Right lobe of liver (tissue), 6 donors: ENCODE data around the gene CDH8. TPM values are rescaled to one million over a fixed set of nuclear protein-coding genes. Genes with fewer than 3 reads are reported as not detected.

Source experiments
- ATAC-seq, 4 donors: fragments of 200-7000 bp; cut with Tn5 transposase; one replicate each; pipeline ENCODE4 v1.9.1; 2020; ENCODE audit warnings: mild to moderate bottlenecking in 4 of 4, moderate library complexity in 4 of 4
- DNase-seq, 3 donors: peaks; one replicate each; pipeline ENCODE4 v3.0.0-alpha.2; 2020
- H3K27ac ChIP-seq, 3 donors: fragments of 200-600 bp; one replicate each; pipeline ENCODE4 v1.8.0; 2022
- H3K27me3 ChIP-seq, 2 donors: fragments of 200-600 bp; one replicate each; pipeline ENCODE4 v1.8.0; 2022
- H3K36me3 ChIP-seq, 4 donors: fragments of 200-600 bp; sonication (generic) in 1 of 4; one replicate each; pipeline versions ENCODE4 v1.5.1 to v1.8.0; 2017 to 2022; ENCODE audit warnings: control low read depth in 1 of 4
- H3K4me1 ChIP-seq, 4 donors: fragments of 200-600 bp; sonication (generic) in 1 of 4; one replicate each; pipeline versions ENCODE4 v1.5.1 to v1.8.0; 2017 to 2022; ENCODE audit warnings: control low read depth in 1 of 4
- H3K4me3 ChIP-seq, 3 donors: fragments of 200-600 bp; one replicate each; pipeline ENCODE4 v1.8.0; 2022
- H3K9me3 ChIP-seq, 4 donors: fragments of 200-600 bp; sonication (generic) in 1 of 4; one replicate each; pipeline versions ENCODE4 v1.5.1 to v1.8.0; 2017 to 2022; ENCODE audit warnings: control low read depth in 1 of 4
- CTCF ChIP-seq, 4 donors: fragments of 200-600 bp in 3 of 4; fragments of 450-650 bp in 1 of 4; IDR thresholded peaks; one replicate each; pipeline versions ENCODE4 v1.5.1 to v1.8.0; 2016 to 2022; ENCODE audit warnings: antibody characterized with exemption in 4 of 4, mild to moderate bottlenecking in 2 of 4
- POLR2A ChIP-seq: fragments of 450-650 bp; IDR thresholded peaks from one replicate; pipeline ENCODE4 v1.6.1; 2017; ENCODE audit warnings: antibody characterized with exemption, mild to moderate bottlenecking
- WGBS: methylation state at CpG from one replicate; pipeline ENCODE4 v1.1.6; 2018; ENCODE audit warnings: low coverage, low lambda C conversion rate; ENCODE audit not compliant: insufficient coverage; ENCODE audit errors: missing lambda C conversion rate; 5-methylcytosine and 5-hydroxymethylcytosine counted together
- intact Hi-C, 2 donors: fragments of 100-400 bp; cut with DNase I; formaldehyde crosslinking; loops; one replicate each; pipeline versions ENCODE4 v1.11.2 to v1.14.1; 2022
- total RNA-seq, 6 experiments: library from RNA; depleted of rRNA in 2 of 6; stranded (reverse); fragments of >200 nt in 2 of 6; fragmentation: NEBNext Ultra II Directional in 3 of 6; extraction: Animal tissue kit (Norgen Biotek cat#: 25700) in 3 of 6; gene quantifications; one replicate each; pipeline versions ENCODE4 v1.1.0 to v1.2.4, GENCODE V29; 2016 to 2023
- donor health status: DM: no; HTN: yes; CAD: no.
- donor health status: DM: no; HTN: no; CAD: no.
- donor health status: DM: no; HTN: no; CAD: no.
- donor health status: DM: no; HTN: yes; CAD: no.
- donor health status: DM: no; HTN: yes; CAD: no.

CDH8 gene
- total RNA-seq, 6 experiments from 2014 or later, result not detected

- 72% methylated on average over 7 of the region's 7 CpGs for WGBS
Measured at GRCh38 chr16:61653544-61653943, 382.7 kb downstream of the CDH8 start.

GRCh38 chr16:61645561-61645960 is 390.7 kb downstream of the CDH8 start:
- Histone ChIP-seq H3K36me3 (no peaks in the 10 kb centered on the region), H3K4me1 (no peaks in the 10 kb centered on the region), H3K9me3 (no peaks in the 10 kb centered on the region), H3K27ac (no peak overlapping the region), H3K4me3 (no peak overlapping the region), H3K27me3 (no peaks in the 10 kb centered on the region)
- DNase-seq, result no peak
- ATAC-seq, result no peak
- intact Hi-C loops, result no loop called here
- TF ChIP-seq CTCF (IDR thresholded peaks at IDR 0.05) (no peak), POLR2A (no peak)

More at GRCh38 chr16:61653544-61653943, 382.7 kb downstream of the CDH8 start:
- H3K9me3 ChIP-seq, result no peaks in the 10 kb centered on the region
- no peaks in the 10 kb centered on the region for H3K27me3 ChIP-seq
- no peaks in the 10 kb centered on the region for H3K36me3 ChIP-seq
- H3K4me3 ChIP-seq, result no peak overlapping the region
- TF ChIP-seq CTCF (IDR thresholded peaks at IDR 0.05), result no peak
- ATAC-seq (no peak), DNase-seq (no peak)
- intact Hi-C loops, result no loop called here
- no peak overlapping the region for H3K27ac ChIP-seq
- no peaks in the 10 kb centered on the region for H3K4me1 ChIP-seq

GRCh38 chr16:61644736-61645135 is 391.5 kb downstream of the CDH8 start:
- Histone ChIP-seq H3K4me3 (no peak overlapping the region), H3K27ac (no peak overlapping the region), H3K36me3 (no peaks in the 10 kb centered on the region), H3K4me1 (no peaks in the 10 kb centered on the region), H3K9me3 (no peaks in the 10 kb centered on the region), H3K27me3 (no peaks in the 10 kb centered on the region)
- no peak for TF ChIP-seq POLR2A
- no peak for TF ChIP-seq CTCF (IDR thresholded peaks at IDR 0.05)
- DNase-seq (no peak), ATAC-seq (no peak)
- intact Hi-C loops, result no loop called here
- 50% methylated on average over 3 of the region's 3 CpGs for WGBS

GRCh38 chr16:61617219-61617783 is 418.9 kb downstream of the CDH8 start:
- Histone ChIP-seq H3K4me3 (no peak overlapping the region), H3K4me1 (no peaks in the 10 kb centered on the region), H3K36me3 (no peaks in the 10 kb centered on the region), H3K27me3 (no peaks in the 10 kb centered on the region), H3K9me3 (no peaks in the 10 kb centered on the region), H3K27ac (no peak overlapping the region)
- WGBS, result 55% methylated on average over 5 of the region's 5 CpGs
- TF ChIP-seq CTCF (IDR thresholded peaks at IDR 0.05) (no peak), POLR2A (no peak)
- ATAC-seq (no peak), DNase-seq (no peak)
- intact Hi-C loops, result no loop called here

- Histone ChIP-seq H3K4me3 (no peak overlapping the region), H3K4me1 (no peaks in the 10 kb centered on the region), H3K36me3 (no peaks in the 10 kb centered on the region), H3K9me3 (no peaks in the 10 kb centered on the region), H3K27me3 (no peaks in the 10 kb centered on the region), H3K27ac (no peak overlapping the region)
- no peak for TF ChIP-seq POLR2A
- TF ChIP-seq CTCF (IDR thresholded peaks at IDR 0.05), result no peak
- ATAC-seq (no peak), DNase-seq (no peak)
- WGBS, result 62% methylated on average over 2 of the region's 2 CpGs
- intact Hi-C loops, result no loop called here
Measured at GRCh38 chr16:61616088-61616487, 420.1 kb downstream of the CDH8 start.
